HG03066 (cell line): ENCODE results near the gene SMIM24.

ENCODE experiments used
- ATAC-seq: cut with Tn5 transposase; IDR thresholded peaks from one replicate; pipeline ENCODE4 v1.9.1; 2021; ENCODE audit warnings: low read depth; ENCODE audit not compliant: unreplicated experiment

SMIM24 gene

GRCh38 chr19:3499738-3500428 lies 19.6 kb upstream of the SMIM24 start:
- no peak for ATAC-seq

DNA sequence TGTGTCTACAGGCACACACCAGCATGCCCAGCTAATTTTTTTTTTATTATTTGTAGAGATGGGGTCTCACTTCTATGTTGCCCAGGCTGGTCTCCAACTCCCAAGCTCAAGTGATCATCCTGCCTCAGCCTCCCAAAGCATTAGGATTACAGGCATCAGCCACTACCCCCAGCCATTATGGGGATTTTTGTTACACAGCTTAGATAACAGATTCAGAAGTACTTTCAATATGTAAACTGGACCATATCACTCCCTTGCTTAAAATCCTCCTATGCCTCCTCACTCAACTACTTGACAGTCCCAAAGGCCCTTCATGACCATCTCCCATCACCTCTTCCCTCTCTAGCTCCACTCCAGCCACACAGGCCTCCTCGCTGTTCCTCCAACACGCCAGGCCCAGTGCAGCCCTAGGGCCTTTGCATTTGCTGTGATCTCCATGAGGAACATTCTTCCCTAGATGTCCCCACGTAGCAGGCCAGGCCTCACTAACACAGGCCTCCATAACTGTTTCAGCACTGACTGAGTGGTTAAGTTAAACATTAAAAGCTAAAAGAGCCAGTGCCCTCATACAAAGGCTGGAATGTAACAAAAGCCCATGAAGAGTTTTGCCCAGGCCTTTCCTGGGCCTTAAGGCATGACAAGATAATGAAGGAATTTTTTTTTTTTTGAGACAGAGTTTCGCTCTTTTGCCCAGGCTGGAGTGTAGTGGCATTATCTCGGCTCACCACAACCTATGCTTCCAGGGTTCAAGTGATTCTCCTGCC lies 17.6 kb upstream of the SMIM24 start:
- no peak for ATAC-seq

- no peak for ATAC-seq
Measured at GRCh38 chr19:3496392-3497273, 16.3 kb upstream of the SMIM24 start.

- ATAC-seq: no peak
Measured at GRCh38 chr19:3494559-3494958, 14.2 kb upstream of the SMIM24 start.

DNA sequence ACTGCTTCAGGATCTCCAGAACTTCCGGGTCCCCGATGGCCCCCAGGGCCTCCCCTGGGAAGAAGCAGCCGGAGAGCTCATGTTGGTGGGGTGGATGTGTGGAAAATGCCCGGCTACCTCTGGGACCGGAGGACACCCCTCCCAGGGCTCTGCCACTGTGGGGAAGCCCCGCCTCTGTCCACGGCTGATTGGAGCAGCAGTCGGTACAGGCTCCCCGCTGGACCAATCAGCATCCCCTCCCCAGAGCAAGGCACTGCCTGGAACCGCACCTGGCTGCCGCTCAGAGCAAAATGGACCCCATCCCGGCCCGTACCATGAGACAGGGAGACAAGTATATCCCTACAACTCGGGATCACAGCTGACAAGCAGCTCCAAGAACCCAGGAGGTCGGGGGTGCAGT lies 13.7 kb upstream of the SMIM24 start:
- ATAC-seq: no peak

GRCh38 chr19:3493651-3494050 lies 13.3 kb upstream of the SMIM24 start:
- no peak for ATAC-seq

- no peak for ATAC-seq
Measured at GRCh38 chr19:3492919-3493318, 12.6 kb upstream of the SMIM24 start.

DNA sequence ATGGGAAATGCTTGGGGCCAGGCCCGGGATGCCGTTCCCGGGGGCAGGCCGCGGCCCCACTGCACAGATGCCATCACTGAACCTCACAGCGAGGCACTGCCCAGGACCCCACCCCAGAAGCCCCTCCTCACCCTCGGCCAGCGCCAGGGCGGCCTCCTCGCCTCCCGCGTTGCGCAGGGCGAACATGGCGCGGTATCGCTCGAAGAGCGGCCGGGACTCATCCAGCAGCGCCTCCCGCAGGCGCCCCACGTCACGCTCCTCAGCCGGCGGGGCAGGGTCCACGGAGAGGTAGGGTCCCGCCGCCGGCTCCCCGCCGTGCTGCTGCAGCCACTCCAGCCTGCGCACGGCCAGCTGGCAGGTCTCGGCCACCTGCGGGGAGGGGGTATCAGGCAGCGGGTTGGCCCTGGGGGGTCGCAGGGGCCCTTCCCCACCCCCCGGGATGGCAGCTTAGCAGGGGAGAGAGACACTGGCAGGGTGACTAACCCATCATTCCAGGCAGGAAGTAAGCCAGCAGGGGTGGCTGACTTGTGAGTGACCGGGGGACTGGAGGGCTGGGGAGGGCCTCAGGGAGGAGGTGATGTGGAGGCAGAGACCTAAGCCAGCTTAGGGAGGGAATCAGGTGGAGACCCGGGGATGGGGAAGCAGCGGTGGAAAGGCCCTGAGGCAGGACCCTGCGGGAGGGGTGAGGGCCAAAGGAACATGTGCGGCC lies 12.0 kb upstream of the SMIM24 start:
- ATAC-seq: no peak

GRCh38 chr19:3491396-3492119 lies 11.2 kb upstream of the SMIM24 start:
- ATAC-seq: no peak

- no peak for ATAC-seq
Measured at GRCh38 chr19:3483226-3483628, 2.9 kb upstream of the SMIM24 start, which contains the start of gene SMIM44. SMIM44 (minus strand) TSS chr19:3483441; CDS start chr19:3483403, 38 bp downstream.

GRCh38 chr19:3482507-3483225 lies 2.3 kb upstream of the SMIM24 start:
- ATAC-seq: no peak

- no peak for ATAC-seq
Measured at GRCh38 chr19:3481241-3482090, 1.1 kb upstream of the SMIM24 start.

GRCh38 chr19:3479834-3480215 lies 500 bp downstream of the SMIM24 start:
- ATAC-seq: no peak

DNA sequence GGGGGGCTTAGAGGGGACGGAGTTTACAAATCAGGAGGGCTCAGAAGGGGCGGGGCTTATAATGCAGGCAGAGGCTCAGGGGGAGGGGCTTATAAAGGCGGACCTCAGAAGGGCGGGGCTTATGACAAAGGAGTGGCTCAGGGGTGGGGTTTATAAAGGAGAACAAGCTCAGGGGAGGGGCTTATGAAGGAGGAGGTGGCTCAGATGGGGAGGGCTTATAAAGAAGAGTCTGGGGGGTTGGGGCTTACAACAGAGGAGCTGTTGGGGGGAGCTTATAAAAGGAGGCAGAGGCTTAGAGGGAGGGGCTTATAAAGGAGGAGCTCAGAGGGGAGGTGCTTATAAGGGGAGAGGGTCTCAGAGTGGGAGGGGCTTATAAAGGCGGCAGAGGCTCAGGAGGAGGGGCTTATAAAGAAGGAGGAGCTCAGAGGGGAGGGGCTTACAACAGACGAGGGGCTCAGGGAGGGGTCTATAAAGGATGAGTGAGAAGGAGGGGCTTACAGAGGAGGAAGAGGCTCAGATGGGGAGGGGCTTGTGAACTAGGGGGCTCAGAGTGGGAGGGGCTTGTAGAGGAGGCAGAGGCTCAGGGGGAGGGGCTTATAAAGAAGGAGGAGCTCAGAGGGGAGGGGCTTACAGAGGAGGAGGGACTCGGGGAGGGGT lies 1.0 kb downstream of the SMIM24 start:
- ATAC-seq: no peak

DNA sequence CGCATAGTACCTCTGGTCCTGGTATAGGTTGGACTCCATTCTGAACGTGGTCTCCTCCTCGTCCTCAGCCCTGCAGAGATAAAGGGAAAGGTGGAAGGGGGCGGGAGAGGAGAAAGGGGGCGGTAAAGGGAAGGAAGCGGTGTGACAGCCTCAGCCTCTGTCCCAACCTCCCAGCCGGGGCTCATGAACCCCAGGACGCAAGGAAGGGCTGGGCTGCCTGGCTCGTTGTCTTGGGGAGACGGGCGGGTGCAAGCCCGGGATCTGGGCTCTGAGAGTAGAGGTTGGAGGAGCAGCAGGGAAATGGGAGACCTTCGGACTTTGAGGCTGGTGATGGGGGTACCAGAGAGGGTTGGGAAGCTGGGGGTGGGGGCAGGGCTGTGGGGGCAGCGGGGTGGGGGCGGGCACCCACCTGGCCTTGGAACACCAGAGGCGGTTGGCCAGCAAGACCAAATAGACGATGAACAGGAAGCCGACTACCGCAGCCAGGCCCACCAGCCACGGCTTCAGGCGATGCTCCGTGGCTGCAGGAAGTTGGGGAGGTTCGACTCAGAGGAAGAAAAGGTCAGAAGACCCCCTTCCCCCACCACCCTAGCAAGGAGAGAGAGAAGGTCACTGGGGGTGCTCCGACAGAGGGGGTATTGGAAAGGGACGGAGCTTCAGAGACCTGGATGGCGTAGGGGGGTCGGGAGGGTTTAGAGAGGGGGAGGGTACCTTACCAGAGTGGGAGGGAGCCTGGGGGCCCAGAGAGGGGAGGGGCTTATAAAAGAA lies 1.7 kb downstream of the SMIM24 start:
- ATAC-seq: no peak

DNA sequence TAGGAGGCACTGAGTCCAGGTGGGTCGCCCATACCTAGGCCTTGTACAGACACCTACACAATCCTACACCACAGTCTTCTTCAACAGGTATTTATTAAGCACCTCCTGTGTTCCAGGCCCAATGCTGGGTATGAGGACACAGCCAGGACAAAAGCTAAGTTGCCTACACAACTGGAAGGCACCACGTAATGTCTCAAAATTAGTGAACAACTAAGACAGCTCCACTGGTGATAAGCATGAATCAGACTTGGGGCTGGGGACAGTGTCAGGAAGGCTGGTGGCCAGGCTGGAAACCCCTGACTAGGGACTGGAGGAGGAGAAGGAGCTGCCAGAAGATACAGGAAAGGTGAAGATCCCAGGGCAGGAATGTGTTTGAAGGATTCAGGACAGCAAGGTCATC lies 2.4 kb downstream of the SMIM24 start:
- ATAC-seq: no peak

DNA sequence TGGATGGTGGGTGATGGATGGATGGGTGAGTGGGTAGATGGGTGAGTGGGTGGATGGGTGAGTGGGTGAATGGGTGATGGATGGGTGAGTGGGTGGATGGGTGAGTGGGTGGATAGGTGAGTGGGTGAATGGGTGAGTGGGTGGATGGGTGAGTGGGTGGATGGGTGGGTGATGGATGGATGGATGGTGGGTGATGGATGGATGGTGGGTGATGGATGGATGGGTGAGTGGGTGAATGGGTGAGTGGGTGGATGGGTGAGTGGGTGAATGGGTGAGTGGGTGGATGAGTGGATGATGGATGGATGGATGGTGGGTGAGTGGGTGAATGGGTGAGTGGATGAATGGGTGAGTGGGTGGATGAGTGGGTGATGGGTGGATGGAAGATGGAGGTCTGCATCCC lies 2.8 kb downstream of the SMIM24 start:
- ATAC-seq: no peak
